Stimulated activated CD8-positive, alpha-beta memory T cell treated with anti-CD3 and anti-CD28 coated beads, Interleukin-2, amount 100 ng/mL, for 1 hour (primary cell): ENCODE measurements around the gene MRPS12.

Source experiments
- DNase-seq, 2 donors: peaks; one replicate each; pipeline ENCODE4 v3.0.0-alpha.2; 2020; ENCODE audit warnings: low read depth in 2 of 2

Gene MRPS12

GRCh38 chr19:38975214-38975860 is 44.6 kb downstream of the MRPS12 start, which contains the start of gene FBXO17:
FBXO17 (minus strand) TSS chr19:38975742; CDS start chr19:38950319, 25,423 bp downstream.
- no peak for DNase-seq

- no peak for DNase-seq
Observed at GRCh38 chr19:38975861-38976271, 45.1 kb downstream of the MRPS12 start.

- no peak for DNase-seq
Observed at GRCh38 chr19:38977445-38978325, 46.9 kb downstream of the MRPS12 start.

DNA sequence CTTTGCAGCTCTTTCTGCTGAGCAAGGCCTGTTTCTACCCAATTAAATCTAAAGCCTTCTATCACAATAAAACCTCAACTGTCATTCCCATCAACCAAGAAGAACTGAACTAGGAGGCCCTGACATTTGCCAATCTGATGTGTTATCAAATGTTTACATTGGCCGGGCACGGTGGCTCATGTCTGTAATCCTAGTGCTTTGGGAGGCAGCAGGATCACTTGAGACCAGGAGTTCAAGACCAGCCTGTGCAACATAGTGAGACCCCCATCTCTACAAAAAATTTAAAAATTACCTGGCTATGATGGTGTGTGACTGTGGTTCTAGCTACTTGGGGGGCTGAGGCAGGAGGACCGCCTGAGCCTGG is 47.6 kb downstream of the MRPS12 start:
- DNase-seq, result no peak

- no peak for DNase-seq
Observed at GRCh38 chr19:38979812-38980211, 49.1 kb downstream of the MRPS12 start.

DNA sequence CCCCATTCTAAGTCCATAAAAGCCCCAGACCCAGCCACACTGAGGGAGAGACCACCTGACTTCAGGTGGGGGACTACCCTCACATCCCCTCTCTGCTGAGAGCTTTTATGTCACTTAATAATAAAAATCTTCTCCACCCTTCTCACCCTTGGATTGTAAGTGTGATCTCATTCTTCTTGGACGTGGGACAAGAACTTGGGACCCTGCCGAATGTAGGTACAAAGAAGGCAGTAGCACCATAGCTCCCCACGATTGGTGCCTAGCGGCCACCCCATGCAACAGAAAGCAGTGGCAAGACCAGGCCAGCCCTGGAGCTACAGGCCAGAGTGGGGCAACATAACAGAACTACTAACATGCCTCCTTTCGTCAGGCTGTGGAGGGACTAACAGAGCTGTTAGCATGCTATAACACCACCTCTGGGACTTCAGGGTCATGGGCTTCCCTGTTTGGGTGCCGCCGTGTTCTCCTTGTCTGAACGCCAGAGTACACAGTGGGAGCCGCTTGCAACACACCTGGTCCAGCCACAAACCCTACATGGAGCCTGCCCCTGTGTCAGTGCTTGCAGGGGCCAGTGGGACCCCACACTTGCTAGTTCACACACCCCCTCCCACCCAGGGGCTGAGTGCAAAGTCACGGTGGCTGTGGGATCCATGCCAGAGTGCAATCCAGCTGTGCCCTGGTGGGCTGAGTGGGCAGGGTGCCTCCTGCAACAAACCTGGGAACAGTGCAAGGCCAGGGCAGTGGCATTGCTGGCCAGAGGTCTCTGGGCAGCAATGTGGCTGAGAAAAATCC is 50.0 kb downstream of the MRPS12 start:
- DNase-seq, result no peak
